DMS153 treated with DMSO at 0.1 percent for 48 hours (cell line): ENCODE results near the gene SLC37A1.

Source experiments
- DNase-seq: peaks from one replicate; lab custom pipeline; 2025; ENCODE audit not compliant: unreplicated experiment; lab: John Stamatoyannopoulos, UW

SLC37A1 gene

DNA sequence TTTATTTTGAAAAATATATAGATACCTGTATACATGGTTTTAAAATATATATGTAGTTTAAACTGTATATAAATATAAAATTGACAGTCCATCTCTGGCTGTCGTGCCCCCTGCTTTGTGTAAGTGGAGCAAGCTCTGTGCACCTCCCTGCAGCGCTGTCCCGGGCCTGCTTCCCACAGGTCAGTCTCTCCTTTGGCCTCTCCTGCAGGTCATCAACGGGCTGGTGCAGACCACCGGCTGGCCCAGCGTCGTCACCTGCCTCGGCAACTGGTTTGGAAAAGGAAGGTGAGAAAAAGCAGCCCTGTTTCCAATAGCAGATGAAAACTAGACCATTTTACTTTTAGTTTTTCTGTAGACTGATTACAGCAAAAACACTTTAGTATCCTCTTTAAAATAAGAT lies 28.5 kb downstream of the SLC37A1 start:
- DNase-seq: no peak

GRCh38 chr21:42542596-42542995 lies 28.9 kb downstream of the SLC37A1 start:
- DNase-seq: no peak

DNA sequence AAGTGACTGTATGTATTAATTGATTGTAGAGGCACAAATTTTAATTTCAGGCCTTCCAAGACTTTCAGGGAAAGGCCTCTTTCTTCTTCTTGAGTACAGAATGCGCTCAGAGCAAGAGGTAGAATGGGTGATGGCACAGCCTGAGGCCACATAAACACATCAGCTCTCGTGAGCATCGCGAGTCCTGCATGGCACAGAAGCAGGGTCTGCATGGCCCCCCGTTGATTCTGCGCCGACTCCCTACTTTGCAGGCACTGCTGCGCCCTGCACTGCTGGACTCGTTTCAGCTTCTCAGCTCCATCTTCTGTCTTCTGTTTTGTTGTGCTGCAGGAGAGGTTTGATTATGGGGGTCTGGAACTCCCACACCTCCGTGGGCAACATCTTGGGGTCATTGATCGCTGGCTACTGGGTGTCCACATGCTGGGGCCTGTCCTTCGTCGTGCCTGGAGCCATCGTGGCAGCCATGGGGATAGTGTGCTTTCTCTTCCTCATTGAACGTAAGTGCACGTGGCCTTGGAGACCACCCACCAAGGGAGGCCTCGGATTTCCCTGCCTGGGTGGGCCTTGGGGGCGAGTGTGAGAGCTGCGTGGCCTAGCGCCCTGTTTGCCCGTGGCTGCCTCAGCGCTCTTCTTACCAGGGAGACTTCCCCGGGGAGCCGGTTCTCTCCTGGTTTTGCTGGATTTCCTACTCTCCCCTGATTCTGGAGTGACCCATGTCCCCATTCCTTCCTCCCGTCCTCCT lies 29.6 kb downstream of the SLC37A1 start:
- no peak for DNase-seq

- DNase-seq: no peak
Measured at GRCh38 chr21:42544544-42544943, 30.9 kb downstream of the SLC37A1 start.

DNA sequence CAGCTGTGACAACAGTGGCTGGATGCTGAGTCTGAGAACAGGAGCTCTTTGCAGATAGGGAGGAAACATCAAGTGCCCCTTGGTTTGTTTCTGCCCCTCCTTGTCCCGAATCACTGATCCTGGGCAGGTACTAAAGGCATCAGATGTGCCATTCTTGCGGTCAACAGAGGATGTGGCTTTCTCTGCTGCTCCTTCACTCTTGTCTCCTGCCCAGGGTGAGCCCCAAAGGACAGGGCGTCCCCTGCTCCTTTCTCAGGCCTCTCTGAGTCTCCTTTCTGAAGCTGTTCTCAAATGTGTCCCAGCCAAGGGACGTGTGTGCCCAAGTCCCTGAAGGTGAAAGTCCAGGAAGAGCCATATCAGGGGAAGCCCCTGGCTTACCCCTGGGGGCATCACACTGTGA lies 31.7 kb downstream of the SLC37A1 start:
- DNase-seq: no peak

DNA sequence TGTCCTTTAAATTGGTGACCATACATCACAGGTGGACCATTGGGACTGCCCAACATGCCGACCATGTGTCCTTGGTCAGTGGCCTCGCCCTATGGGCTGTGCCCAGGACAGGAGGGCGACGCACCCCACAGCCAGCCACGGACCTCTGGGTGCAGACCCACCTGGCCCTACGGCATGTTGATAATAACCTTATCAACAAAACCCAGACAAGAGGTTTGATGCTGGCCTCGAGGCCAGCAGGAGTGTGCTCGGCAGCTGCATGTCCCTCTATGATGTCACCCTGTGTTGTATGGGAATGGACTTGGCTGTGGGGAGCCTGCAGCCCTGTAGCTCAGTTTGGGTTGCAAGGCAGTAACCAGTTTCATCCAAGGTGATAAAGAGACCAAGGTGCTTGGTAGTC lies 32.1 kb downstream of the SLC37A1 start:
- DNase-seq: no peak

DNA sequence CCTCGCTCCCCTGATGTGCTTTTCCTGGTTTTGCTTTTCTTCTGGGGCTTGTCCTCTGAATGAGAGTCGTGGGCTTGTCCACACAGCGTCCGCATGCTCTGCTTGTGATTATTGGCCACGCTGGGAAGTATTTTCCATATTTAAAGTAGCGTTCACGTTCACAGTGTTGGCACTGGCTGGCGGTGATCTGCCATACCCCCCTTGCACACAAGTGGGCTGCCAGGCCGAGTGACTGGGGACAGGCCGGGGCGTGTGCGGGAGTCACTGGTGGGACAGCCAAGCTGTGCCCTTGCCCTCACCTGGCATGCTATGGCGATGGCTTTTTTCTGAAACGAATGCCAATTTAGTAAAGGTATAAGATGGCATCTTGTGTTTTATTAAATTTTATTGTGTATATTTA lies 32.8 kb downstream of the SLC37A1 start:
- DNase-seq: no peak

- DNase-seq: no peak
Measured at GRCh38 chr21:42547001-42547905, 33.6 kb downstream of the SLC37A1 start.

DNA sequence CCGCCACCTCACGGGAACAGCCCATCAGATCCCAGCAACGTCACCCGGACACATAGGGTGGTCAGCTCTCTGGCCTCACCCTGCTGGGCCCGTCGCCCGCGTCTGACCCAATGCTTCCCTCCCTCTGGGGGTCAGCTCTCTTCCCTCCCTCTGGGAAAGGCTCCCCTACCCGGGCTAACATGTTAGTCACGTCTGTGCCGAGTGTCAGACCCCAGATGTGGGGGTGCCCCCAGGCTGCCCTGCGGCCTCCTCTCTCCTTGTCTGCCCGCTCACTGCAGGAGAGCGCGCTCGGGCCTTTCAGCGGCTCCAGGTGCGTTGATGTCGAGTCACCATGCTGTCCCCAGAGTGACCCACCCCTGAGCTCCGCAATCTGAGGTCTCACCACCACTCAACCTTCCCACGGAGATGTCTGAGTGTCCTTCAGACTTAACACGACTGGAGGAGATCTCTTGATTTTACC lies 34.3 kb downstream of the SLC37A1 start:
- no peak for DNase-seq

- DNase-seq: no peak
Measured at GRCh38 chr21:42548687-42549406, 35.2 kb downstream of the SLC37A1 start.

GRCh38 chr21:42550817-42551216 lies 37.2 kb downstream of the SLC37A1 start:
- DNase-seq: peak; percentile 90

DNA sequence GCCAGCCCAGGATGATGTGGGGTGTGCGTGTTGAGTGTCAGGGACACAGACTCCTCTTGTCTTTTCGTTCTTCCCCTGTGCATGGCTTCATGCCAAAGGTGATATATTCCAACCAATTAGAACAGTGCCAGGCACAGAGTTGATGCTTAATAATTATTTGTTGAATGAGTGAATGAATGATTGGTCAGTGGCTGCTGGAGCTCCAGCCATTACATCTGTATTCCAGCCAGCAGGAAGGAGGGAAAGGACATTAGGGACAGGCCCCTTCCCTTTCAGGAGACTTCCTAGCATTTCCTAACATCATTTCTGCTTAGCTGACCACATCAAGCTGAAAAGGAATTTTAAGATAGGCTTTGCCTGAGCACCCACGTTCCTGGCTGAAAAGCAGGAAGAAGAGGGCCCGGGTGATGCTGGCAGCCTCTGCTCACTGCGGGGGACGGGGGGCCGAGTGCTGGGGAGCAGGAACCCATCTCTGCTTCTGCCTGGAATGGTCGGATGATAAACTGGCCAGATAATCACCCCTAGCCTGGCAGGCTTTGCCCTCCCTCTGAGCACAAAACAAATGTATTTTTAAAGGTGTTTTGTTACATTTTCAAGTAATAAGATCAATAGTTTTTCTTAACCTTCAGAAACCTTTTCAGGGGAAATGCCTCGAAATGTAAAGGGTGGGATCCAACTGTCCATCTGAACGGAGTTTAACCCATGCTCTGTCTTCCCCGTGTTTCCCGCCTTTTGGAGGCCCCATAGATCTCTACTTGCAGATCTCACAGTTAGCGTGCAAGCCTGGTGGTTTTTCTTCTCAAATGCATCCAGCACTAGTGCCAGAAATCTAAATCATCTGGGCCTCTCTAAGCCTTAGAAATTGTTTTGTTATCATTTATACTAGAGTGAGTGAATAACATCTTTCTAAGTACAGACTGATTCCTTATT lies 39.0 kb downstream of the SLC37A1 start:
- DNase-seq: no peak

DNA sequence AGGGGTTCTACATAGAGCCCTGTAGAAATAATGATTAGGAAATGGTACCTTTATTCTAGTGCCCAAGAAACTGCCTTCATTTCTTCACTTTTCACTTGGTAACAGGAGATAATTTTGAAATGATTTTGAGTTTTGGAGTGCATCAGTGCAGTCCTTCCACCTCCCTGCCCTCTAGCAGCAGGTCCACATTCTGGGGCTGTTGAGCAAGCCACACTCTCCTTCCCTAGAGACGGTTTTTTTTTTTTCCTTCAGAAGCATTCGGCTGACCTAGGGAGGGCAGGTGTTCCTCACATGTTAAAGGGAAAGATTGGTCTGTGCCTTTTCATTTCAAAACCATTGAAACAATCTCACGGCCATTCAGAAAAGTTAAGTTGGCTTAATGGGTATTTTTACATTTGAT lies 39.8 kb downstream of the SLC37A1 start:
- DNase-seq: no peak

DNA sequence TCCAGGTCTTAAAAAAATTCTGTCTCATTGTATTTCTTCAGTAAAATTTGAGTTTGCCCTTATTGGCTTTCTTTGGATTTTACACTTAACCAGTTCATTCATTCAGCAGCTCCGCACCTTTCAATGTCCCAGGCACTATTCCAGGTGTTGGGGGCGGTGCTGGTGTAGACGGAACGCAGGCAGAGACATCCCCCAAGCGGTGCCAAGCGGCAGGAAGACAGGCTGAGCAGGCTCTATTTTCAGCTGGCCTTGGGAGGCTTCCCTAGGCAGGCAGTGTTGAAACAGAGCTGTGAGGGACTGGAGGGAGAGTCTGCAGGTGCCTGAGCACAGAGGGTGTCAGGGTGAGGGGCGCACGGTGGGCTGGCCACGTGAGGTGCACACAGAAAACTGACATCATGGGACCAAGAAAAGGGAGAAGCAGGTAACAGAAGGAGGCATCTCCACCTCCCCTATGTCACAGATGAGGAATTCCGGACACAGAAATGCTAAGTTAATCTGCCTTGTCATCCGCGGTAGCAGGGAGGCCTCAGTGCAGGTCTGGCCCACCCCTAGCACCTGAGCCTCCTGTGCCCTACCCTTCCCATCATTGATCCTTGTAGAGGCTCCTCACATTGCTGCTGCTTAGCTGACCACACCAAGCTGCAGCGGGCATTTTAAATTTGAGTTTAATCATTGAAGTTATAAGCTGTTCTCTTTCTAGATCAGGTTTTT lies 40.8 kb downstream of the SLC37A1 start:
- no peak for DNase-seq

- DNase-seq: no peak
Measured at GRCh38 chr21:42555756-42556438, 42.2 kb downstream of the SLC37A1 start.

- no peak for DNase-seq
Measured at GRCh38 chr21:42556476-42556875, 42.8 kb downstream of the SLC37A1 start.

DNA sequence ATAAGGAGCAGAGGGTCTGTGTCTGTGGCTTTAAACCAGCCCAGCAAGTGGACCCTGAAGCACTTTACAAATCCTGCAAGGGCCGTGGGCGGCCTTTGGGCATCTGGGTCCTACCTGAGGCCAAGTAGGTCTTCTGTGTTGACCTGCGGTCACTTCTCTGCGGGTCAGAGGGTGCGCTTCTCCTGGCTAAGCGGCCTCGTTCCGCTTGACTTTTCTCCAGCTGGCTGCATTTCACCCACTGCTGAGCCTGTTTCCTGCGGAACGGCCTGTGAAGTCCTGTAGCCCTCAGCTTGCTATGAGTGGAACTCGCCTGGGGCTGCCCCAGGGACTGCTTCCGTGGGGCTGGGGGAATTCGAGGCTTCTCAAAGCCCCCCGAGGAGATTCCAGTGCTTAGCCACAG lies 43.3 kb downstream of the SLC37A1 start:
- no peak for DNase-seq

DNA sequence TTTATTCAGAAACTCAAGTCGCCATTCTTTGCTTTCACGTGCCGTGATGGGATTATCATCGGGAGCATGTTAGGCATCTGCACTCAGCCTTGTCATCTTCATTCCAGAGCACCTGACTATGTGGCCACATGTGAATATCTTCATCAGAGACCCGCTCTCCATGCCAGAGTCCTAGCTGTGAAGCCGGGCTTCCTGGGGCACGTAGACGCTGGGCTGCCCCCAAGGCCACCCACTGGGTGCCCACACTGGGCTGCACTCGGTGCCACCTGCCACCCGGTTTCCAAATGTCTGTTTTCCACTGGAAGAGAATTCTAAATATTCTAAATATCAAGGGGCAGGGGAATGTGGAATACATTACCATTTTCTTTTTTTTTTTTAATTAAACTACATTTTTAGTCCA lies 43.8 kb downstream of the SLC37A1 start:
- no peak for DNase-seq

GRCh38 chr21:42558368-42558767 lies 44.7 kb downstream of the SLC37A1 start:
- DNase-seq: no peak
